Mucosa of rectum (tissue), 2 donors: Measurements from ENCODE around the gene L1CAM.

Experiments
- H3K27ac ChIP-seq, 2 donors: one replicate each; pipeline ENCODE4 v1.7.0; 2013; ENCODE audit warnings: inconsistent platforms in 2 of 2, low read depth in 2 of 2, low read length in 2 of 2
- H3K27me3 ChIP-seq, 2 donors: one replicate each; pipeline ENCODE4 v1.7.0; 2013; ENCODE audit warnings: low read length in 2 of 2; ENCODE audit not compliant: control insufficient read depth in 2 of 2, insufficient read depth in 2 of 2
- H3K36me3 ChIP-seq, 2 donors: one replicate each; pipeline ENCODE4 v1.7.0; 2013; ENCODE audit warnings: low read length in 2 of 2; ENCODE audit not compliant: control insufficient read depth in 2 of 2, insufficient read depth in 2 of 2
- H3K4me1 ChIP-seq, 2 donors: one replicate each; pipeline ENCODE4 v1.7.0; 2013; ENCODE audit warnings: low read length in 2 of 2, mild to moderate bottlenecking in 1 of 2; ENCODE audit not compliant: control insufficient read depth in 2 of 2, insufficient read depth in 2 of 2
- H3K4me3 ChIP-seq, 2 donors: one replicate each; pipeline ENCODE4 v1.7.0; 2013; ENCODE audit warnings: low read length in 2 of 2
- H3K9ac ChIP-seq, 2 donors: one replicate each; pipeline ENCODE4 v1.7.0; 2013; ENCODE audit warnings: low read length in 2 of 2, low read depth in 1 of 2, mild to moderate bottlenecking in 1 of 2
- H3K9me3 ChIP-seq, 2 donors: one replicate each; pipeline ENCODE4 v1.7.0; 2013; ENCODE audit warnings: low read length in 2 of 2; ENCODE audit not compliant: control insufficient read depth in 2 of 2
- donor health status: healthy.
- donor health status: Normal muscosa, but diverticular disease.

Gene L1CAM

DNA sequence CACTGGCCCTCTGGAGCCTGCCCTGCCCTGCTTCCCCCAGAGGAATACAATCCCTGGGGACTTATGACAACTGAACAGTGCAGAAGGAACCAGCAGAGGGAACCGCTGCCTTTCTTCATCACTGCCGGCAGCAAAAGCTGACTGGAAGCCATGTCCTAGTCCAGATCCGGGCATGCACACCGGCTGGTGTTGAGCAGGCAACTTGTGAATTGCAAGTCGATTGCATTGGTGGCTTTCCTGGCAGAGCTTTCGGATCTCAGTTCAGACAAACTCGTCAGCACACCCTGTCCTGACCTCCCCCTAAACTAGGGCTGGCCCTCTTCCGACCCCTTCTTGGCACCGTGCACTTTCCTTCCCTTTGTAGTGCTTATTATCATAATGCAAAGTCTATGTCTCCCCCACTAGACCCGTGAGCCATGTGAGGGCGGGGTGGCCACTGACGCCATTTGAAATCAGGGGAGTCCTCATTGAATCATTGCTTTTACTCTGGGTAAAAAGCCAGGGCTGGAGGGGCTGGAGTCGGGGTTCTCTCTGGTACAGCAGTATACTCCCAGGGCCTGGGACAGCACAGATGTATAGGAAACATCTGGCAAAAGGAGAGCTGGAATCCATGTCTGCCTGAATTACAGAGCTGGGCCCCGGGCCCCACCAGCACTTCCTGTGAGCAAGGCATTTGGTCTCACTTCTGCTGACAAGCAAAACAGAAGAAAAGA lies 38.3 kb upstream of the L1CAM start:
- Histone ChIP-seq H3K9me3 (no peaks in the 10 kb centered on the region), H3K27me3 (peaks cover 2 to 9% of the 10 kb centered on the region in 2 donors), H3K9ac (no peak overlapping the region), H3K27ac (peak overlapping the region in 1 of 2 donors; percentile 99), H3K4me1 (peaks cover 26 to 35% of the 10 kb centered on the region in 2 donors), H3K4me3 (peak overlapping the region in 1 of 2 donors; percentile 71), H3K36me3 (no peaks in the 10 kb centered on the region)

DNA sequence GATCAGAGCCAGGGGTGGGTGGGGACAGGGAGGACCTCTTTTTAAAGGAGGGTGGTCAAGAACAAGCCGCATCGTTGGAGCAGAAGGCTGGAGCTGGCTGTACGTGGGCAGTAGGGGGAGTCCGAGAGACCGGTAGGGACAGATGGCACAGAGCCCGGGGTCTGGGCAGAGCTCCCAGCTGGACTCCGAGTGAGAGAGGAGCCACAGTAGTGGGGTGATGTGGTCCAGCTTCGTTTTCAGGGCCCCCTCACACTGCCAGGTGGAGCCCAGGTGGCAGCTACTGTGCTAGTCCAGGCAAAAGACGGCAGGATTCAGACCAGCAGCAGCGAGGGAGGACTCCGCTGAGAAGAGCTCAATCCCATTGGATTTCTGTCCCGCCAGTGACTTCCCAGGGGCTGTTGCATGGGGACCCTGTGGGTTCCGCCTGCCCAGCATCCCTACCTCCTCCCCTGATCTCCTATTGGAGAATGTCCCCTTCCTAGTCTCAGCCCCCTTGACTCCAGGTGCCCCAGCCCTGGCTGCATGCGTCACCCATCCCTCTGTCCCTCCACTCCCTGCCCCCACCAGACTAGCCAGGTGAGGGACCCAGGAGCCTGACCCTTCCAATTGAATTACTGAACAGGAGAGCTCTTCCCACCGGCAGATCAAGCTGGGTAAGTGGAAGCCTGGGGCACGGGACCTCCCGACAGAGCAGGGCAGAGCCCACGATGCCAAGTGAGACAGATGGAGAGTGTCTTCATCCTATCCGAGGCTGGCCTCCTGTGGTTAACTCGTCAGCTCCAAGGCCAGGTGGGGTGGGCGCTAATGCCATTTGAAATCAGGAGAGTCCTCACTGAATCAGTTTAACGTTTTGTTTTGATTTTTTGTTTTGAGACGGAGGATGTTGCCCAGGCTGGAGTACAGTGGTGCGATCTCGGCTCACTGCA lies 37.2 kb upstream of the L1CAM start:
- Histone ChIP-seq H3K36me3 (no peaks in the 10 kb centered on the region), H3K9me3 (no peaks in the 10 kb centered on the region), H3K27me3 (peaks cover 2 to 9% of the 10 kb centered on the region in 2 donors), H3K4me3 (peak overlapping the region in 1 of 2 donors; percentile 26), H3K4me1 (peaks cover 18 to 30% of the 10 kb centered on the region in 2 donors), H3K9ac (no peak overlapping the region), H3K27ac (no peak overlapping the region)

DNA sequence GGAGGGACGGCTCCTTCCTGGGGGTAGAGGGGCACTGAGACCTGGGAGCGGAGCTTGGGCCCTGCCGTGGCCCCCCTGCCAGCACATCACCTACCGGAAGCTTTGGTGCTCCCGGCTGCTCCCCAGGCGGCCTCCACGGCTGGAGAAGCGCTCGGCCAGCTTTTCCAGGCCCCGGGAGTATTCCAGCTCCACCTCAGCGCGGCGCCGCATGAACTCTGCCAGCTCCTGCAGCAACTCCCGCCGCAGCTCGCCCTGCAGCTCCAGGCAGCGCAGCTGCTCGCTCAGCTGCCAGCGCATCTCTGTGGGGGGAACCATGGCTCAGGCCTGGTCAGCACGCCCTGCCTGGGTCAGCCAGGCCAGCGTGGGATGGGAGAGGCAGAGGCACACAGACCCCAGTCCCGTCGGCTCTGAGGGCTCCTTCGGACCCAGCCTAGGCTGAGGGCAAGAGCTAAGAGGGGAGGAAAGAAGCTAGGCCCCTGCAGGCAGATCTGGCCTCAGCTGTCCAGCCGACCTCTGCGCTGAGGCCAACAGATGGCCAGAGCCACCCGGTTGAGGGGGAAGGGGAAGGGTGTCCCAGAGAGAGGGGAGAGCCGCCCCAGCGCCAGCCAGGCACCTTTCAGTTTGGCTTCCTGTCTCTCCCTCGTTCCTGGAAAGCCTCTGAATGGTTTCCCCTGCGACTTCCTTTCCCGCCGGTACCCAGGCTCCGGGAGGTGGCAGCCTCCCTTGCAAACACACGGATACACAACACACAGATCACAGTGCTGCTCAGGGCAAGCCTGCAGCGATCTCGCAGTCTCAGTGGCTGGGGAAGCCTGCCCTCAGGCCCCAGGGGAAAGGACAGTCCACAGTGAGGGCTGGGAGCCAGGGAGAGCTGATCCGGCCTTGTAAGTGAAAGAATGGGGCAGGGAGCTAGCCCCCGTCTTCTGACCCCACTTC lies 35.8 kb upstream of the L1CAM start:
- Histone ChIP-seq H3K36me3 (no peaks in the 10 kb centered on the region), H3K4me1 (peaks cover 8 to 19% of the 10 kb centered on the region in 2 donors), H3K4me3 (no peak overlapping the region), H3K9ac (no peak overlapping the region), H3K27ac (peak overlapping the region in 1 of 2 donors; percentile 23), H3K27me3 (peaks cover 2 to 9% of the 10 kb centered on the region in 2 donors), H3K9me3 (no peaks in the 10 kb centered on the region)

DNA sequence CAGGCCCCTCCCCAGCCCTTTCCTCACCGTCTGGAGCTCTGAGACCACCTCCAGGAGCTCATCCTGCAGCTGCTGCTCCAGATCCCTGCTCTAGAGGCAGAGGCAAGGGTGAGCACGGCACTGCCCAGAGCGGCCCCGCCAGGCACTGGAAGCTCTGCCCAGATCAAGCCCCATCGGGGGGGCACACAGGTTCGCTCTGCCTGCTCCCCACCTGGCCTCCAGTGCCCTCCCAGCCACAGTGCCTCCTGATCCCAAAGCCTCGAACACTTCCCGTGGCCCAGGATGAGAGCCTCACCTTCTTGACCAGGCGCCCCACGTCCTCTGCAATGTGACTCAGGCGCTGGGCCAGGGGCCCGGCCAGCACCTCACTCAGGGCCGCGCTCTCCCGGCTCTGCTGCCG lies 35.1 kb upstream of the L1CAM start:
- peaks cover 2 to 14% of the 10 kb centered on the region in 2 donors for H3K4me1 ChIP-seq
- H3K27me3 ChIP-seq: peaks cover 0 to 9% of the 10 kb centered on the region in 2 donors
- no peak overlapping the region for H3K9ac ChIP-seq
- no peak overlapping the region for H3K4me3 ChIP-seq
- no peak overlapping the region for H3K27ac ChIP-seq
- no peaks in the 10 kb centered on the region for H3K9me3 ChIP-seq
- H3K36me3 ChIP-seq: no peaks in the 10 kb centered on the region

DNA sequence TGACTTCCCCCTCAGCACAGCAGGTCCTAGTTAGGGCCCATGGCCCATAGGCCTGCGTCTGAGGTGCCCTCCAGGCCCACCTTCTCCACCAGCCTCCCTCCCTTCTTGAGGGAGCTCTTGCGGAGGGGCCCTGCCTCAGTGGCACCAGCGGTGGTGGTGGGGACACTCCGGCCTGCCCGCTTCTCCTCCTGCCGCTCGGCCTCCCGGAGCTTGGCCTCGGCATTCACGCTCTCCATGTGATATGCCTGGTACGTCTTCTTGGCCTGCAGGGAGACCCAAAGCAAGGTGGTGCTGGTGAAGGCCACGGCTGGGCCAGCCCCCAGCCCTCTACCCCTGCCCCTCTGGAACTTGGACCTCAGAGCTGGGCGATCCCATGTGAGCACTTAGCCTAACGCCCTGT lies 34.6 kb upstream of the L1CAM start:
- Histone ChIP-seq H3K9me3 (no peaks in the 10 kb centered on the region), H3K4me3 (no peak overlapping the region), H3K4me1 (peaks cover 2 to 11% of the 10 kb centered on the region in 2 donors), H3K27me3 (peaks cover 0 to 9% of the 10 kb centered on the region in 2 donors), H3K36me3 (no peaks in the 10 kb centered on the region), H3K9ac (no peak overlapping the region), H3K27ac (no peak overlapping the region)

DNA sequence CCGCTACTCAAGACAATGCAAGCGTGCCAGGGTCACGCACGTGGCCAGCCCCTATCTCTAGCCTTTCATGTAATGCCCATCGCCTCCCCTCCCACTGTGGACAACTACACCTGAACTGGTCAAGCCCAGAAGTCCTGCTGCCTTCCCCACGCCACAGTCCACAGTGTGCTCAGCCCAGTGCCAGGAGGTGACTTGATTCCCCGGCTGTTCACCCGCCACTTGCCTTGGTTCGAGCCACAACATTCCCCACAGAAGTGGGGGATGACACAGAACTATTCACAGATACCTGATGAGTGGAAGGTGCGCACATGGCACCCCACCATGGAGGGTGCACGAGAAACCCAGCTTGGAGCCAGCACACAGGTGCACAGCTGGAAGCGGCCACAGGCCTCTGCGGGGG lies 33.3 kb upstream of the L1CAM start:
- Histone ChIP-seq H3K27me3 (peaks cover 0 to 2% of the 10 kb centered on the region in 2 donors), H3K36me3 (no peaks in the 10 kb centered on the region), H3K4me1 (peaks cover 2 to 10% of the 10 kb centered on the region in 2 donors), H3K4me3 (no peak overlapping the region), H3K9me3 (no peaks in the 10 kb centered on the region), H3K9ac (no peak overlapping the region), H3K27ac (no peak overlapping the region)

DNA sequence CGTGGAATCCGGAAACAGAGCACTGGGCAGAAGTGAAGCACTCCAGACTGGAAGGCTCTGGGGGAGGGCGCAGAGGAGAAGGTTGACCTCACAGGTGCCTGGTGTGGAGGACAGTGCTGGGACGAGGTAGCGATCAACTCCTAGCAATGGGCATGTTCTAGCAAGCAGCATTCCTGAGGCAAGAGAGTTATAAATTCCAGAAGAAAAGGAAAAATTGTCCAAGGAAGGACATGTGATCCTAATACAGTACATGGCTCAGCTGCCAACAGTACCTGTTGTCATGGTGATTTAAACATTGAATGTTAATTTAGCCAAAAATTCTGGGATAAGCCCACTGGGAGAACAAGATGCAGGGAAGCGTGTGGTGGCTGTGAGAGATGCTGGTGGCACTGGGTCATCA lies 31.9 kb upstream of the L1CAM start:
- H3K9me3 ChIP-seq: no peaks in the 10 kb centered on the region
- H3K9ac ChIP-seq: no peak overlapping the region
- H3K36me3 ChIP-seq: peaks cover 0 to 3% of the 10 kb centered on the region in 2 donors
- peaks cover 0 to 3% of the 10 kb centered on the region in 2 donors for H3K4me1 ChIP-seq
- no peak overlapping the region for H3K27ac ChIP-seq
- H3K27me3 ChIP-seq: peaks cover 0 to 2% of the 10 kb centered on the region in 2 donors
- H3K4me3 ChIP-seq: no peak overlapping the region

DNA sequence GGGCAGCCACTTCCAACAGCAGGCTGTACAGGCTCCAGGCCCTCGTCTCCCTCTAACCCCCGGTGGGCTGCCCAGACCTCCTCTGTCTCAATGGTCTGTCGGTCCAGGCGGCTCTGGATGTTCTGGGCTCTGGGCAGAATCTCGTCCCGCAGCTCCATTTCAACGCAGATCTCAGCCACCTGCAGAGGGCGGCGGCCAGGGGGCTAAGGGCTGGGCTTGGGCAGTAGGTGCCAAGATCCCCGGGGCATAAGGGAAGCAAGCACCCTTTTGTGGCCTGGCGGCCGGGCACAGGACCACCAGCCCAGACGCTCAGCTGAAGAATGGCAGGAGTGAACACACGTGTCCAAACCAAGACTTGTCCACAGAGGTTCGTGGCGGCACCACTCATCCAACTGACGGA lies 27.7 kb upstream of the L1CAM start:
- H3K4me1 ChIP-seq: no peaks in the 10 kb centered on the region
- H3K9ac ChIP-seq: no peak overlapping the region
- no peak overlapping the region for H3K27ac ChIP-seq
- H3K4me3 ChIP-seq: no peak overlapping the region
- H3K36me3 ChIP-seq: peaks cover 0 to 3% of the 10 kb centered on the region in 2 donors
- no peaks in the 10 kb centered on the region for H3K9me3 ChIP-seq
- H3K27me3 ChIP-seq: peaks cover 0 to 1% of the 10 kb centered on the region in 2 donors

DNA sequence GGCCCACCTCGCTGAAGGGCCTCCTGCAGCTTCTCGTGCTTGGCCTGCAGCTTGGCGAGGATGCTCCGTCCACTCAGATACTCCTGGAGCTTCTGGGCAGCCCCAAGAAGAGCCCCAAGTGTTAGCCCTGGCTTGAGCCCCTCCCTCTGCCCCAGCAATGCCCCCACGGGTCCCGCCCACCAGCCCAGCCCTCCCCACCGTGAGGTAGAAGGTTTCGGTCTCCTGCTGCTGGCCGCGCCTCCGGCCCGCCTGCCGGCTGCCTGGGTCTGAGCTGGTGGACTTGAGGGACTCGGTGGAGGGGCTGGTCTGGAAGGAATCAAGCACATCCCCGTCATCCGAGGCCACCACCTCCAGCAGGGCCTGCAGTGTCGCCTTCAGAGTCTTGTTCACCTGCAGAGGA lies 27.2 kb upstream of the L1CAM start:
- H3K36me3 ChIP-seq: peaks cover 0 to 3% of the 10 kb centered on the region in 2 donors
- no peak overlapping the region for H3K4me3 ChIP-seq
- no peak overlapping the region for H3K9ac ChIP-seq
- H3K27me3 ChIP-seq: peaks cover 0 to 3% of the 10 kb centered on the region in 2 donors
- H3K4me1 ChIP-seq: no peaks in the 10 kb centered on the region
- H3K27ac ChIP-seq: no peak overlapping the region
- no peaks in the 10 kb centered on the region for H3K9me3 ChIP-seq
